Nephron (organoid): ENCODE results near the gene NR5A1.

Source experiments
- H3K27ac Mint-ChIP-seq, 3 experiments: 2 replicates each; pipeline ENCODE4 v1.8.0; 2020; ENCODE audit warnings: mixed read lengths in 3 of 3, mild to moderate bottlenecking in 2 of 3, moderate library complexity in 1 of 3
- H3K27me3 Mint-ChIP-seq: 2 replicates; pipeline ENCODE4 v1.8.0; 2021; ENCODE audit warnings: low read depth, mild to moderate bottlenecking, moderate library complexity, mixed read lengths
- H3K36me3 Mint-ChIP-seq: 2 replicates; pipeline ENCODE4 v1.8.0; 2020; ENCODE audit warnings: low read depth, mixed read lengths
- H3K4me1 Mint-ChIP-seq: 2 replicates; pipeline ENCODE4 v1.8.0; 2020; ENCODE audit warnings: mixed read lengths
- H3K4me3 Mint-ChIP-seq, 3 experiments: 2 replicates each; pipeline ENCODE4 v1.8.0; 2020; ENCODE audit warnings: mild to moderate bottlenecking in 3 of 3, mixed read lengths in 3 of 3, moderate library complexity in 2 of 3
- H3K9me3 Mint-ChIP-seq: 2 replicates; pipeline ENCODE4 v1.8.0; 2020; ENCODE audit warnings: mixed read lengths
- CTCF ChIP-seq, 3 experiments: fragments of 200-600 bp; sonication (generic); IDR thresholded peaks; one replicate each; pipeline ENCODE4 v1.5.0; 2021; ENCODE audit warnings: antibody characterized with exemption in 3 of 3; ENCODE audit not compliant: unreplicated experiment in 3 of 3

Gene NR5A1

GRCh38 chr9:124500796-124501611, 6.2 kb downstream of the NR5A1 start:
- Mint-ChIP-seq H3K36me3 (no peaks in the 10 kb centered on the region), H3K27ac (no peak overlapping the region), H3K27me3 (peaks cover 87% of the 10 kb centered on the region), H3K4me3 (no peak overlapping the region), H3K9me3 (peaks cover 3% of the 10 kb centered on the region), H3K4me1 (peaks cover 6% of the 10 kb centered on the region)
- TF ChIP-seq CTCF (IDR thresholded peaks at IDR 0.05; ENCODE audit: unreplicated experiment in 3 of 3), result no peak

GRCh38 chr9:124500028-124500795, 7.0 kb downstream of the NR5A1 start:
- H3K27ac Mint-ChIP-seq, result no peak overlapping the region
- TF ChIP-seq CTCF (IDR thresholded peaks at IDR 0.05; ENCODE audit: unreplicated experiment in 3 of 3), result no peak

GRCh38 chr9:124499216-124499615, 8.0 kb downstream of the NR5A1 start:
- no peak overlapping the region for H3K4me3 Mint-ChIP-seq
- TF ChIP-seq CTCF (IDR thresholded peaks at IDR 0.05; ENCODE audit: unreplicated experiment in 3 of 3), result no peak
- no peaks in the 10 kb centered on the region for H3K36me3 Mint-ChIP-seq
- H3K4me1 Mint-ChIP-seq, result peaks cover 6% of the 10 kb centered on the region
- no peak overlapping the region for H3K27ac Mint-ChIP-seq
- peaks cover 87% of the 10 kb centered on the region for H3K27me3 Mint-ChIP-seq
- H3K9me3 Mint-ChIP-seq, result peaks cover 3% of the 10 kb centered on the region

More at GRCh38 chr9:124500028-124500795, 7.0 kb downstream of the NR5A1 start:
- H3K4me3 Mint-ChIP-seq, result no peak overlapping the region
- peaks cover 87% of the 10 kb centered on the region for H3K27me3 Mint-ChIP-seq
- H3K36me3 Mint-ChIP-seq, result no peaks in the 10 kb centered on the region
- peaks cover 6% of the 10 kb centered on the region for H3K4me1 Mint-ChIP-seq
- peaks cover 3% of the 10 kb centered on the region for H3K9me3 Mint-ChIP-seq

DNA sequence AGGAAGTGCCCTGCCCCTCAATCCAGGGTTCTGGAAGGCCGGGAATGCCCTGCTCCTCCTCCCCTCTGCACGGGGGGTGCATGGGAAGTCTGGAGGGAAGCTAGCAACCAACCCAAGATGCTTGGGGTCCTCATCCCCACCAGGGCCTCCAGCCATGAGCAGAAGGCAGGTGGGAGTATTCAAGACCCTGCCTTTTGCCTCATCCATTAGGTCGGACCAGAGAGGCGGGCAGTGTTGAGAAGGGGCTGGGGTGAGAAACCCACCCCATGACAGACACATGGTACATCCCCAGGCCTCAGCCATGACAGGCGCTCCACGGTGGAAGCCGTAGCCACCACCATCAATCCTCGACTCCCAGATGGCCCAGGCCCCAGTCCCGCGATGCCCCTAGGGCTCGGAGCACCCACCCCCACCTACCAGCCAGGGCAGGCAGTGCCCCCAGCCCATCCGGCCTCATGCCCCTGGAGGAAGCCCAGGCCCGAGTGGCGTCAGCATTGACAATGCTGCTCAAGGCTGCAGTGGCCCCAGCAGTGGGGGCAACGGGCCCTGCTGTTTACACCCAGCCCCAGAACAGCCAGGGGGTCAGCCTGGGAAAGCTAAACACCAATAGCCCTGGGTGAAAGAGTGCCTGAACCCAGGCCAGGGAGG, 8.6 kb downstream of the NR5A1 start:
- Mint-ChIP-seq H3K27me3 (peaks cover 86% of the 10 kb centered on the region), H3K36me3 (no peaks in the 10 kb centered on the region), H3K4me1 (peaks cover under 1% of the 10 kb centered on the region), H3K4me3 (no peak overlapping the region), H3K9me3 (no peaks in the 10 kb centered on the region), H3K27ac (no peak overlapping the region)
- no peak for TF ChIP-seq CTCF (IDR thresholded peaks at IDR 0.05; ENCODE audit: unreplicated experiment in 3 of 3)

DNA sequence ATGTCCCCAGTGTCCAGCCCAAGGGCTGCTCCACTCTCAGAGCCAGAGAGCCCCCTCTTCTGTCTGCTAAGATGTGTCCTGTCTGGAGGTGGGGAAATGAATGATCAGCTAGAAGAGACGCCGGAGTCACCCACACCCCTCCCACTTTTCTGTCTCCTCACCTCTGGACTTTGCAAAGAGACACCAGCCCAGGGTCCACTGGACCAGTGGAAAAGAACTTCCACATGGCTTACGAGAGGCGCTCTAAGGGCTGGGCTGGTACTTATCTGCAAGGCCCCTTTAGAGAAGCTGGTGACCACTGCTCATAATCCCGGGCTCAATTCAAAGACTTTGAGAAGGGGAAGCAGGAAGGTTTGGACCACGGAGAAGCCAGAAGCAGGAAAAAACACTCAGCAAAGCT, 9.2 kb downstream of the NR5A1 start:
- H3K9me3 Mint-ChIP-seq, result no peaks in the 10 kb centered on the region
- no peaks in the 10 kb centered on the region for H3K4me1 Mint-ChIP-seq
- H3K4me3 Mint-ChIP-seq, result no peak overlapping the region
- H3K27me3 Mint-ChIP-seq, result peaks cover 80% of the 10 kb centered on the region
- H3K27ac Mint-ChIP-seq, result no peak overlapping the region
- no peak for TF ChIP-seq CTCF (IDR thresholded peaks at IDR 0.05; ENCODE audit: unreplicated experiment in 3 of 3)
- no peaks in the 10 kb centered on the region for H3K36me3 Mint-ChIP-seq
